ENCODE measurements around the gene NANOS1. TPM values are rescaled to one million over a fixed set of nuclear protein-coding genes. Genes with fewer than 3 reads are reported as not detected.

NANOS1 gene
- total RNA-seq, 2 experiments from 2014 or later: 0.15 to 0.31 TPM

GRCh38 chr10:118994321-118994720 lies 35.2 kb upstream of the NANOS1 start:
- intact Hi-C loops (cut with micrococcal nuclease): no loop called here
- ChIA-PET POLR2A (no interaction called here), CTCF (no interaction called here)
- no peaks in the 10 kb centered on the region for H3K4me1 Mint-ChIP-seq (ENCODE audit: low read depth)
- no peaks in the 10 kb centered on the region for H3K36me3 Mint-ChIP-seq
- H3K27ac Mint-ChIP-seq: no peak overlapping the region
- H3K27me3 Mint-ChIP-seq: no peaks in the 10 kb centered on the region
- peaks cover 3% of the 10 kb centered on the region for H3K9me3 Mint-ChIP-seq
- DNase-seq: no peak
- H3K4me3 Mint-ChIP-seq: no peak overlapping the region

GRCh38 chr10:118995739-118996138 lies 33.8 kb upstream of the NANOS1 start:
- ChIA-PET POLR2A (no interaction called here), CTCF (no interaction called here)
- Mint-ChIP-seq H3K27me3 (peaks cover 2% of the 10 kb centered on the region), H3K27ac (no peak overlapping the region), H3K36me3 (no peaks in the 10 kb centered on the region), H3K9me3 (no peaks in the 10 kb centered on the region), H3K4me3 (no peak overlapping the region), H3K4me1 (ENCODE audit: low read depth) (no peaks in the 10 kb centered on the region)
- intact Hi-C loops (cut with micrococcal nuclease): no loop called here
- DNase-seq: no peak

GRCh38 chr10:118997379-118997778 lies 32.1 kb upstream of the NANOS1 start:
- Mint-ChIP-seq H3K27me3 (peaks cover 2% of the 10 kb centered on the region), H3K36me3 (no peaks in the 10 kb centered on the region), H3K4me1 (ENCODE audit: low read depth) (no peaks in the 10 kb centered on the region), H3K4me3 (no peak overlapping the region), H3K27ac (no peak overlapping the region), H3K9me3 (no peaks in the 10 kb centered on the region)
- CTCF ChIA-PET: no interaction called here
- intact Hi-C loops (cut with micrococcal nuclease): no loop called here
- no peak for DNase-seq
- POLR2A ChIA-PET: no interaction called here

GRCh38 chr10:118998183-118998582 lies 31.3 kb upstream of the NANOS1 start:
- ChIA-PET CTCF (no interaction called here), POLR2A (no interaction called here)
- Mint-ChIP-seq H3K27me3 (peaks cover 2% of the 10 kb centered on the region), H3K4me3 (no peak overlapping the region), H3K4me1 (ENCODE audit: low read depth) (no peaks in the 10 kb centered on the region), H3K36me3 (no peaks in the 10 kb centered on the region), H3K9me3 (no peaks in the 10 kb centered on the region), H3K27ac (no peak overlapping the region)
- intact Hi-C loops (cut with micrococcal nuclease): no loop called here
- no peak for DNase-seq

- no peaks in the 10 kb centered on the region for H3K9me3 Mint-ChIP-seq
- H3K36me3 Mint-ChIP-seq: no peaks in the 10 kb centered on the region
- H3K27me3 Mint-ChIP-seq: peaks cover 3% of the 10 kb centered on the region
- no peak for DNase-seq
- no peaks in the 10 kb centered on the region for H3K4me1 Mint-ChIP-seq (ENCODE audit: low read depth)
- no peak overlapping the region for H3K4me3 Mint-ChIP-seq
- POLR2A ChIA-PET: no interaction called here
- intact Hi-C loops (cut with micrococcal nuclease): no loop called here
- CTCF ChIA-PET: no interaction called here
- no peak overlapping the region for H3K27ac Mint-ChIP-seq
Observed at GRCh38 chr10:119001717-119002500, 27.6 kb upstream of the NANOS1 start.

GRCh38 chr10:119003572-119004289 lies 25.8 kb upstream of the NANOS1 start:
- ChIA-PET POLR2A (no interaction called here), CTCF (interaction anchor here (0.6 kb wide), 1 partner anchor 15 kb away, joined by 3 read pairs; no protein-coding TSS in a partner anchor)
- intact Hi-C loops (cut with micrococcal nuclease): no loop called here
- H3K27ac Mint-ChIP-seq: no peak overlapping the region
- no peaks in the 10 kb centered on the region for H3K4me1 Mint-ChIP-seq (ENCODE audit: low read depth)
- peaks cover 3% of the 10 kb centered on the region for H3K27me3 Mint-ChIP-seq
- H3K9me3 Mint-ChIP-seq: no peaks in the 10 kb centered on the region
- H3K4me3 Mint-ChIP-seq: no peak overlapping the region
- H3K36me3 Mint-ChIP-seq: no peaks in the 10 kb centered on the region
- DNase-seq: no peak

GRCh38 chr10:119005362-119006043 lies 24.0 kb upstream of the NANOS1 start:
- ChIA-PET POLR2A (no interaction called here), CTCF (no interaction called here)
- H3K4me1 Mint-ChIP-seq (ENCODE audit: low read depth): no peaks in the 10 kb centered on the region
- no peak overlapping the region for H3K27ac Mint-ChIP-seq
- no peaks in the 10 kb centered on the region for H3K9me3 Mint-ChIP-seq
- H3K36me3 Mint-ChIP-seq: no peaks in the 10 kb centered on the region
- DNase-seq: no peak
- H3K27me3 Mint-ChIP-seq: peaks cover 1% of the 10 kb centered on the region
- intact Hi-C loops (cut with micrococcal nuclease): no loop called here
- H3K4me3 Mint-ChIP-seq: no peak overlapping the region

GRCh38 chr10:119006451-119007210 lies 22.9 kb upstream of the NANOS1 start:
- Mint-ChIP-seq H3K4me3 (no peak overlapping the region), H3K27ac (no peak overlapping the region)
- CTCF ChIA-PET: no interaction called here

GRCh38 chr10:119007211-119007574 lies 22.3 kb upstream of the NANOS1 start:
- Mint-ChIP-seq H3K4me3 (no peak overlapping the region), H3K27me3 (peaks cover 6% of the 10 kb centered on the region), H3K4me1 (ENCODE audit: low read depth) (no peaks in the 10 kb centered on the region), H3K36me3 (no peaks in the 10 kb centered on the region), H3K27ac (no peak overlapping the region), H3K9me3 (no peaks in the 10 kb centered on the region)
- intact Hi-C loops (cut with micrococcal nuclease): no loop called here
- CTCF ChIA-PET: no interaction called here
- POLR2A ChIA-PET: no interaction called here
- no peak for DNase-seq

More at GRCh38 chr10:119006451-119007210, 22.9 kb upstream of the NANOS1 start:
- Mint-ChIP-seq H3K4me1 (ENCODE audit: low read depth) (no peaks in the 10 kb centered on the region), H3K27me3 (peaks cover 6% of the 10 kb centered on the region), H3K9me3 (no peaks in the 10 kb centered on the region), H3K36me3 (no peaks in the 10 kb centered on the region)
- intact Hi-C loops (cut with micrococcal nuclease): no loop called here
- DNase-seq: no peak
- POLR2A ChIA-PET: no interaction called here

- Mint-ChIP-seq H3K27me3 (peaks cover 3% of the 10 kb centered on the region), H3K9me3 (no peaks in the 10 kb centered on the region), H3K4me3 (no peak overlapping the region), H3K36me3 (no peaks in the 10 kb centered on the region), H3K27ac (no peak overlapping the region), H3K4me1 (ENCODE audit: low read depth) (no peaks in the 10 kb centered on the region)
- CTCF ChIA-PET: no interaction called here
- DNase-seq: peak; percentile 48
- POLR2A ChIA-PET: no interaction called here
- intact Hi-C loops (cut with micrococcal nuclease): loop anchor here (10.0 kb wide), 2 partner anchors 266 to 456 kb away; partner anchors contain the start of gene CACUL1
Observed at GRCh38 chr10:119020627-119020946, 8.9 kb upstream of the NANOS1 start.

GRCh38 chr10:119022846-119023552 lies 6.5 kb upstream of the NANOS1 start:
- H3K27ac Mint-ChIP-seq: no peak overlapping the region
- intact Hi-C loops (cut with micrococcal nuclease): loop anchor here (10.0 kb wide), 2 partner anchors 268 to 458 kb away; partner anchors contain the start of gene CACUL1
- POLR2A ChIA-PET: no interaction called here
- CTCF ChIA-PET: interaction anchor here (1.4 kb wide), 1 partner anchor 12 kb away, joined by 3 read pairs; no protein-coding TSS in a partner anchor
- H3K4me3 Mint-ChIP-seq: no peak overlapping the region
- DNase-seq: no peak
- no peaks in the 10 kb centered on the region for H3K9me3 Mint-ChIP-seq
- H3K36me3 Mint-ChIP-seq: no peaks in the 10 kb centered on the region
- H3K27me3 Mint-ChIP-seq: peaks cover 3% of the 10 kb centered on the region
- no peaks in the 10 kb centered on the region for H3K4me1 Mint-ChIP-seq (ENCODE audit: low read depth)

GRCh38 chr10:119023553-119023868 lies 6.0 kb upstream of the NANOS1 start:
- CTCF ChIA-PET: no interaction called here
- intact Hi-C loops (cut with micrococcal nuclease): loop anchor here (10.0 kb wide), 2 partner anchors 269 to 459 kb away; partner anchors contain the start of gene CACUL1
- no peaks in the 10 kb centered on the region for H3K9me3 Mint-ChIP-seq
- no peaks in the 10 kb centered on the region for H3K27me3 Mint-ChIP-seq
- H3K4me1 Mint-ChIP-seq (ENCODE audit: low read depth): no peaks in the 10 kb centered on the region
- no peak overlapping the region for H3K27ac Mint-ChIP-seq
- no peak overlapping the region for H3K4me3 Mint-ChIP-seq
- H3K36me3 Mint-ChIP-seq: no peaks in the 10 kb centered on the region
- DNase-seq: no peak
- POLR2A ChIA-PET: no interaction called here
